NCI-H1930 (cell line): Measurements from ENCODE around the gene ICAM5.
"Not testable (repeated sequence)": the region's sequence is repeated elsewhere in the genome, so short reads cannot be mapped to it uniquely, and the experiment has no call there.

Source experiments
- DNase-seq, 2 experiments: peaks; one replicate each; lab custom pipeline; 2025; lab: John Stamatoyannopoulos, UW

Gene ICAM5, protein sequence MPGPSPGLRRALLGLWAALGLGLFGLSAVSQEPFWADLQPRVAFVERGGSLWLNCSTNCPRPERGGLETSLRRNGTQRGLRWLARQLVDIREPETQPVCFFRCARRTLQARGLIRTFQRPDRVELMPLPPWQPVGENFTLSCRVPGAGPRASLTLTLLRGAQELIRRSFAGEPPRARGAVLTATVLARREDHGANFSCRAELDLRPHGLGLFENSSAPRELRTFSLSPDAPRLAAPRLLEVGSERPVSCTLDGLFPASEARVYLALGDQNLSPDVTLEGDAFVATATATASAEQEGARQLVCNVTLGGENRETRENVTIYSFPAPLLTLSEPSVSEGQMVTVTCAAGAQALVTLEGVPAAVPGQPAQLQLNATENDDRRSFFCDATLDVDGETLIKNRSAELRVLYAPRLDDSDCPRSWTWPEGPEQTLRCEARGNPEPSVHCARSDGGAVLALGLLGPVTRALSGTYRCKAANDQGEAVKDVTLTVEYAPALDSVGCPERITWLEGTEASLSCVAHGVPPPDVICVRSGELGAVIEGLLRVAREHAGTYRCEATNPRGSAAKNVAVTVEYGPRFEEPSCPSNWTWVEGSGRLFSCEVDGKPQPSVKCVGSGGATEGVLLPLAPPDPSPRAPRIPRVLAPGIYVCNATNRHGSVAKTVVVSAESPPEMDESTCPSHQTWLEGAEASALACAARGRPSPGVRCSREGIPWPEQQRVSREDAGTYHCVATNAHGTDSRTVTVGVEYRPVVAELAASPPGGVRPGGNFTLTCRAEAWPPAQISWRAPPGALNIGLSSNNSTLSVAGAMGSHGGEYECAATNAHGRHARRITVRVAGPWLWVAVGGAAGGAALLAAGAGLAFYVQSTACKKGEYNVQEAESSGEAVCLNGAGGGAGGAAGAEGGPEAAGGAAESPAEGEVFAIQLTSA

DNA sequence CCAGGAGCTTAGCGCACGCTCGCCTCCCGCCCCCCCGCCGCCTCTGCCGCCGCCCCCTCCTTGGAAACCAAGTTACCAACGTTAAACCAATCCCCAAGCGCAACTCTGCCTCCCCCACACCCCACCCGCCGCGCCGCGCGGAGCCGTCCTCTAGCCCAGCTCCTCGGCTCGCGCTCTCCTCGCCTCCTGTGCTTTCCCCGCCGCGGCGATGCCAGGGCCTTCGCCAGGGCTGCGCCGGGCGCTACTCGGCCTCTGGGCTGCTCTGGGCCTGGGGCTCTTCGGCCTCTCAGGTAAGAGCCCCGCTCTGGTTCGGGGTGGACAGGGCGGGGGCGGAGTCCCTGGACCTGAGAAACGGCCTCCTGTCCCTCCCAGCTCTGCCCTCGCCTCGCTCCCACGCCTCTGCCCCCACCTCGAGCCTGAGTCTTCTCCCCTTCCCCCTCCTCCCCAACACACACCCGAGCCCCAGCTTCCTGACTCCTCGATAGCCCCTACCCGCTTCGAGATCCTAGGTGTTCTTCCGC, at the start of gene ICAM5:
Gene ICAM5 (plus strand): TSS at position 117 of the 521 bp plus-strand sequence. CDS start 92 bp downstream, at position 209.
- DNase-seq, result no peak

DNA sequence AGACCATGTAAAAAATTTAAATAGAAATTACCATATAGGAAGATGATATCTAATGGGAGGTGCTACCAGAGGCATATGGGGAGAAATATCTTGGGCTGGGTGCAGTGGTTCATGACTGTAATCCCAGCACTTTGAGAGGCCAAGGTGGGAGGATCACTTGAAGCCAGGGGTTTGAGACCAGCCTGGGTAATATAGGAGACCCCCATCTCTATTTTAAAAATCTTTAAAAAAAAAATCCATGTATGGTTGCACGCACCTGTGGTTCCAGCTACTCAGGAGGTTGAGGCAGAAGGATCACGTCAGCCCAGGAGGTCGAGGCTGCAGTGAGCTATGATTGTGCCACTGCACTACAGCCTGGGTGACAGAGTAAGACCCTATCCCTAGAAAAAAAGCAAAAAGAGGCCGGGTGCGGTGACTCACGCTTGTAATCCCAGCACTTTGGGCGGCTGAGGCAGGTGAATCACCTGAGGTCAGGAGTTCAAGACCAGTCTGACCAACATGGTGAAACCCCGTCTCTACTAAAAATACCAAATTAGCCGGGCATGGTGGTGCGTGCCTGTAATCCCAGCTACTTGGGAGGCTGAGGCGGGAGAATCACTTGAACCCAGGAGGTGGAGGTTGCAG, 47.8 kb upstream of the ICAM5 start:
- DNase-seq, result not testable (repeated sequence)

DNA sequence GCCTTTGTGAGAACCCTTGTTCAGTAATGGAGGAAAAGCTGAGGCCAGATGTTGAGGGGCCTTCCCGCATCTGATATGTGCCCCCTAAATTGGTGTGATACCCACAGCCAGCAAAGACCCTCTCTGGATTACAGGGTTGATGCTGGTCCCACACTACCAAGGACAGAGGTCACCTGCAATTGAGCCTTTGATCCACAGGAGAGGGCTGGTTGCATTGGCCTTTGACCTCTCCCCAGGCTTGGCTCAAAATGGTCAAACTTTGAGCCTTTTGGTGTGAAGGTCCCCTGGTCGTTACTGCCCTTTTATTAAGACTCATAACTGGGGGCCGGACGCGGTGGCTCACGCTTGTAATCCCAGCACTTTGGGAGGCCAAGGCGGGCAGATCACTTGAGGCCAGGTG, 46.1 kb upstream of the ICAM5 start:
- no peak for DNase-seq

DNA sequence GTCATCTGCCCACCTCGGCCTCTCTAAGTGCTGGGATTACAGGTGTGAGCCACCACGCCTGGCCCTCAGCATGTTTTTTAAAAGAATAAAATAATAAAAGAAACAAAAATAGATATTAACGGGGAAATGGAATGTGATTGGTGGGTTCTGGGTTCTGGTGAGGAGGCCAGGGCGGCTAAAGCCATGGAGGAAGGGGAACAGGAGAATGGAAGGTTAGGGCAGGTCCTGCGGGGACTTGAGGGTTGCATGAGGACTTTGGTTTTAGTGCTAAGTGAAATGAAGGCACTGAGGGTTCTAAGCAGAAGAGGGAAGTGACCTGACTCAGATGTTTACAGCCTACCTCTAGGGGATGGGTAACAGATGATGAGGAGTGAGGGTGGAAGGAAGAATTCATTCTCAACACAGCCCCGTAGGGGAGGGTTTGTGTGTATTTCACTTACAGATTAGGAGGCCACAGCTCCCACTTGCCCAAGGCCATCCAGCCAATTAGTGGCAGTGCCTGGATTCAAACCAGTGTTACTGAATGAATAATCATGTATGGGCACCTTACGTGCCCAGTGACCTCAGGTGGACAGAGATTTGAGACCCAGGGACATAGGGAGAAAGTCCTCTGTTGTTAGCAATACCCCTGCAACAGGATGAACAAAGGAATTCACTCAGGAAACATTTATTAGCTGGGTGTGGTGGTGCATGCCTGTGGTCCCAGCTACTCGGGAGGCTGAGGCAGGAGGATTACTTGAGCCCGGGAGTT, 44.4 kb upstream of the ICAM5 start:
- no peak for DNase-seq

DNA sequence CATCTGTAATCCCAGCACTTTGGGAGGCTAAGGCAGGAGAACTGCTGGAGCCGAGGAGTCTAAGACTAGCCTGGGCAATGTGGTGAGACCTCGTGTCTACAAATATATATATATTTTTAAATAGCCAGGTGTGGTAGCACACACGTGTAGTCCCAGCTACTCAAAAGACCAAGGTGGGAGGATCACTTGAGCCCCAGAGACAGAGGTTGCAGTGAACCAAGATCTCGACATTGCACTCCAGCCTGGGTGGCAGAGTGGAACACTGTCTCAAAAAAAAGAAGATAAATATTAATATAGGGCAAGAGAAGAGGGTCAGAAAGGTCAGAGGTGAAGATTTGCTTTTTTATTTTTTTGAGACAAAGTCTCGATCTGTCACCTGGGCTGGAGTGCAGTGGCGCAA, 43.2 kb upstream of the ICAM5 start:
- no peak for DNase-seq

DNA sequence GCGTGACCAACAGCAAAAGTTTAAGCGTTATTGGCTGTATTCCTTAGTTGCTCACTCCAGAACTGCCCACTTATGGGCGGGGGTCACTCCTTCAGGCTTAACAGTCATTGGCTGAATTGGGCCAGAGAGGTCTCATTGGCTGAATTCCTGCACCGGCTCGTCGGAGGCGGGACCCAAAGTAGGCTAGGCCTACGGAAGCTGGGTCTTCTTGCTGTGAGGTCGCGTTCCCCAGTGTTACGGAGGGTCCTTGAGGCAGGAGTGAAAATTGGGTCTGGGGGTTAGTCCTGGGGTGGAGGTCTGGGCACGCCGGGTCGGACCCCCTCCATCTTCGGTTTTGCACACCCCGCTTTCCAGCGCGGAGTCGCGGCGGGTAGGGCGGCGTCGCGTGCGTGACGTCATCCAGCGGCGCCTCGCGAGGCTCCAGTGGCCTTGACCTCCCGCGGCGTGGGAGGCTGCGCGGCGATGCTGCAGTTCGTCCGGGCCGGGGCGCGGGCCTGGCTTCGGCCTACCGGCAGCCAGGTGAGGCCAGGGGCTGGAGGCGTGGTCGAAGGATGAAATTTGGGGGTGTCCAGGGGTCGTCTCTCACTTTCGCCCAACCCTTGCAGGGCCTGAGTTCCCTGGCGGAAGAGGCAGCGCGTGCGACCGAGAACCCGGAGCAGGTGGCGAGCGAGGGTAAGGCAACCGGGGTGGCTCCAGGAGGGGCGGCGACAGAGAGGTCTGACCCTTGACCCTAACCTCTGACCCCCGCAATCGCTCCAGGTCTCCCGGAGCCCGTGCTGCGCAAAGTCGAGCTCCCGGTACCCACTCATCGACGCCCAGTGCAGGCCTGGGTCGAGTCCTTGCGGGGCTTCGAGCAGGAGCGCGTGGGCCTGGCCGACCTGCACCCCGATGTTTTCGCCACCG, 37.7 kb upstream of the ICAM5 start, which contains the start of gene MRPL4:
Gene MRPL4 (plus strand): TSS at position 423 of the 903 bp plus-strand sequence. CDS start 40 bp downstream, at position 463.
- peak; percentile 87 to 92 for DNase-seq

DNA sequence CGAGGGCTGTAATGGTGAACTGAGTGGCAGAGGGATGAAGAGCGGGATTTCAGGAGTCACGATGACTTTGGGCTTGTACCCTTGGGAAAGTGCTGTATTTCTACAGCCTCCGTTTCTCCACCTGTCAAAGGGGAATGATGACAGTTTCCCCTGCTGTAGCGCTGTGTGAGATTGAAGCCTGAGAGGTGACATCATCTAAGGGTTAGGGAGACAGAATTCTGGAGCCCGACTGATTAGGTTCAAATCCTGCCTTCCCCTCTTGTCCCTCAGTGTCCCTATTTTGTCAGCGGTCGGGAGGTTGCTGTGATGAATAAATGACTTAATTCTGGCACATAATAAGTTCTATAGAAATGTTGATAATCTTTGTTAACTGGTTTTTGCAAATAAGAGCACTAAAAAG, 37.0 kb upstream of the ICAM5 start:
- DNase-seq, result no peak

DNA sequence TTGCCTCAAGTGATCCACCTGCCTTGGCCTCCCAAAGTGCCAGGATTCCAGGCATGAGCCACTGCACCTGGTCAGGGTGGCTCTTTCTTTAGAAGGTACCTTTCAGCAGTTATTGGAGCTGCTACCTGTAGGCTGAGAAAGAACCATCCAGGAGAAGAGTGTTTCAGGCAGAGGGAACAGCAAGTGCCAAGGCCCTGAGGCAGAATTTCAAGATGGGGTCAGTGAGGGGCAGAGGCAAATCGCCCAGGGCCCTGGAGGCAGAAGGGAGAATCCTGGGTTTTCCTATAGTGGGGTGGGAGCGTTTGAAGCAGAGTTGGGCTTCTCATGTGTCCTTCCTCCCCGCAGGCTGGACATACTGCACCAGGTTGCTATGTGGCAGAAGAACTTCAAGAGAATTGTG, 35.5 kb upstream of the ICAM5 start:
- no peak for DNase-seq

DNA sequence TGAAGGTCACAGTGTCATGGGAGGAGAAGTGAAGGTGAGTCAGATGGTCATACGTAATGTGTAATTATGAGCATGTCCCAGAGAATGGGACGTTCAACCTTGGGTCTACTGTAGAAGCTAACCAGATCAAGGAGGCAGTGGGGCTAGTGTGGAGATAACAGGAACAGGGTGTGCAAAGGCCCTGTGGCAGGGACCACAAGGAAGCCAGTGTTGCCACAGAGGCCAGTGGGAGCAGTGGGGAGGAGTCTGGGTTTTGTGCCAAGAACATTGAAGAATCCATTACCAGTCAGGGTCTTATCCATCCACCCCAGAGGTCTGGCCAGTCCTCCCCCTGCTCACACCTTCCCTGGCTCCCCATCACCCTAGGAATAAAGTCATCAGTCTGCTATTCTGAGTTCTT, 34.4 kb upstream of the ICAM5 start:
- DNase-seq, result no peak

DNA sequence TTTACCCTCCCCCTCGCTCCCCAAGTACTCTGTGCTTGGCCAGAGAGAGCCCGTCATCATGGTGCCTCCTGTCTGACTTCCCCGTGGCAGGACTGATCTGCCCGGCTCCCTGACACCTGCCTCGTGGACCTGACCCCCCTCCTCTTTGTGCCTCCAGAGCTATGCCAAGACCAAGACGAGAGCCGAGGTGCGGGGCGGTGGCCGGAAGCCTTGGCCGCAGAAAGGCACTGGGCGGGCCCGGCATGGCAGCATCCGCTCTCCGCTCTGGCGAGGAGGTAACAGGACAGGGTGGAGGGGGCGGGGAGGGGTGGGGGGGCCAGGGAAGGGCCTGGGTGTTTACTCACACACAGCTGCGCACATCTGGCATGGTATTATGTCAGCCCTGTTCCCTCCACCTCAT, 33.2 kb upstream of the ICAM5 start:
- DNase-seq, result no peak

DNA sequence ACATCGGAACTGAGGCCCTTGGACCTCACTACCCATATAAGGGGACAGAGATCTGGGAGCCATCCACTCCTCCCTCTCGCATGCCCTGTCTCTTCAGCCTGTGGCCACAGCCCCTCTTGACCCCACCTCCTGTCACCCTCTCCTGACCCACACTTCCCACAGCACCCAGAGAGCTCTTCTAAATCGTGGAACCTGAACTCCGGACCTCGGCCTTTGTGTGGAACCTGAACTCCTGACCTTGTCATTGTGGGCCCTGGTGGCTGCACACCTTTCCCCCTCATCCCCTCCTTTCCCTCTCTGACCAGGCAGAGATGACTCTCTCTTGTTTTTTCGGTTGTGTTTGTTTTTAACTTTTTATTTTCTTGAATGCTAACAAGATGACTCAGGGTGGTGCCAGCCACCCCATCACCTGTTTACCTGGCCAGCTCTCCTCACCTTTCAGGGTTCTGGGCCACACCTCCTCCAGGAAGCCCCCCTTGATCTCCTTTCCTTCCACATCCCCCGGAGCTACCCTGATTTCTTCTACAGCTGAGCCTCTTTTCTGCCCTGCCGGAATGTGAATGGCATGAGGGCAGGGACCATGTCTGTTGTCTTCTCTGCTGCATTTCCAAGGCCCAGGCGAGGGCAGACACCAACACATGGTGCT, 32.7 kb upstream of the ICAM5 start:
- DNase-seq, result no peak

DNA sequence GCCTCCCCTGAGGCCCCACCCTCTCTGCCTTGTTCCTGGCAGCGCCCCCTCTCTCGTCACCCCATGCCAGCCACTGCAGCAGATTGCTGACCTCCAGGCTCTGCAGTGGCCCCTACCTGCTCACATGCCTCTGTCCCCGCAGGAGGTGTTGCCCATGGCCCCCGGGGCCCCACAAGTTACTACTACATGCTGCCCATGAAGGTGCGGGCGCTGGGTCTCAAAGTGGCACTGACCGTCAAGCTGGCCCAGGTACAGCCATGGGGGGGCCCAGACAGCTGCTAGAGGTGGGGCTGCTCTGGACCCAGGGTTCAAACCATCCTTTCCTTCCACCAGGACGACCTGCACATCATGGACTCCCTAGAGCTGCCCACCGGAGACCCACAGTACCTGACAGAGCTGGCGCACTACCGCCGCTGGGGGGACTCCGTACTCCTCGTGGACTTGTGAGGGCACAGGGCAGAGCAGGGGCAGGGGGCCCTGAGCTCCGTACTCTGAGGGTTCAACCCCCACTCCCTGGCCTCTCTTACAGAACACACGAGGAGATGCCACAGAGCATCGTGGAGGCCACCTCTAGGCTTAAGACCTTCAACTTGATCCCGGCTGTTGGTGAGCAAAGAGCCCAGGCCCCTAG, 31.6 kb upstream of the ICAM5 start:
- DNase-seq, result no peak

DNA sequence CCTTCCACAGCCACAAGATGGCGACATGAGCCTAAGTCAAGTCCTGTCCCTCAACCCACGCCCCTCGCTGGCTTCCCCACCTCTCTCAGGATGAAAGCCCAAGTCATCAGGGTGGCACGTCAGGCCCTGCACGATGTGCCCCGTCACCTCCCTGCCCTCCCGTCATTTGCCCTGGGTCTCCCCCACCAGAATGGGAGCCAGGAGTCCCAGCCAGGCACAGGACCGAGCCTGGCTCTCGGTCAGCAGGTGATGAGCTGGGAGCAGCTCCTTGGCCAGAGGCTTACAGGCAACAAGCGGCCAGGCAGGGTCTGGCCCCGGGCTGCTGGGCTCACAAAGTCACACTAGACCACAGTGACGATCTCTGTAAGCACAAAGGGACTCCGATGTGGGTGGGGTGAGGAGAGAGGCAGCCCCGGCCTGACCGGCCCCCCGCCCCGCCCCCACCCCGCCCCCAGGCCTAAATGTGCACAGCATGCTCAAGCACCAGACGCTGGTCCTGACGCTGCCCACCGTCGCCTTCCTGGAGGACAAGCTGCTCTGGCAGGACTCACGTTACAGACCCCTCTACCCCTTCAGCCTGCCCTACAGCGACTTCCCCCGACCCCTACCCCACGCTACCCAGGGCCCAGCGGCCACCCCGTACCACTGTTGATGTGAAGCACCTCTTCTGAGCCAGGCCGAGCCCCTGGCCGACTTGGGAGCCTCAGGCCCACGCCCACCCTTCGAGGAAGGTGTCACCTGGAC, 30.4 kb upstream of the ICAM5 start:
- peak; percentile 53 to 56 for DNase-seq

DNA sequence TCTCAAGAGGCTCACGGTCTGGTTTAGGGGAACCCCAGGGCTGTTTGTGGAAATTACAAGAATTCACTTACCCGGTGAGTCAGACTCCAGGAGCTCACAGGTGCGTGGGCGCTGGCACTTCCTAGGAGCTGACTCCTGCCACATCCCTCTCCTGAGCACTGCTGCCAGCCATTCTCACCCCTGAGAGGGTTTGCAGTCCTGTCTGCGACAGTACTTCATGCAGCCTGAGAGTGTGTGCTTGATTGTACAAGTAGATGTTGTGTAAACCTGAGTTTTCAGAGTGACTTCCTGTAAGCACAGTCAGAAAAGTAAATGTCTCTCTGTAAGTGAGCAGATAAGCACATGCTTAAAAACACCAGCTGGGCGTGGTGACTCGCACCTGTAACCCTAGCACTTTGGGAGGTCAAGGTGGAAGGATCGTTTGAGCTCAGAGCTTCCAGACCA, 29.6 kb upstream of the ICAM5 start:
- no peak for DNase-seq

DNA sequence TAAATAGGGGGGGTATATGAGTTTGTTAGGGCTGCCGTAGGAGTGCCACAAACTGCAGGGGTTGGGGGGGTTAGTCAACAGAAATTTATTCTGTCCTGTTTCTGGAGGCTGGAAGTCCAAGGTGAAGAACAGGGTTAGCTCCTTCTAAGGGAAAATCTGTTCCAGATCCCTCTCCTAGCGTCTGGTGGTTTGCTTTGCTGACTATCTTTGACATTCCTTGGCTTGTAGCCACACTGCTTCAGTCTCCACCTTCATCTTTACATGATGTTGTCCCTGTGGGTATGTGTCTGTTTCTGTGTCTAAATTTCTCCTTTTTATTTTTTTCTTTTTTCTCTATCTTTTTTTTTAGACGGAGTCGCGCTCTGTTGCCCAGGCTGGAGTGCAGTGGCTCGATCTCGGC, 27.0 kb upstream of the ICAM5 start:
- no peak for DNase-seq

DNA sequence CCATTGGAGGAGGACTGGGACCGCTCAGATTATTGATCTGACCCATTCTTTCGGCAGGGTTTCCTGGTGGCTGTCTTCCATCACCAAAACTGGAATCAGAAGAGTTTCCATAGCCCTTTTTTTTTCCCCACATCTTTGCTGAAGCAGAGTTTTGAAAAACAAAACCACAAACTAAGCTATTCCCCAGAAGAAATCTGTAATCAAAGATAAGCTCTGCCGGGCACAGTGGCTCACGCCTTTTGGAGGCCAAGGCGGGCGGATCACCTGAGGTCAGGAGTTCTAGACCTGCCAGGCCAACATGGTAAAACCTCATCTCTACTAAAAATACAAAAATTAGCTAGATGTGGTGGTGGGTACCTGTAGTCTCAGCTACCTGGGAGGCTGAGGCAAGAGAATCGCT, 23.0 kb upstream of the ICAM5 start:
- DNase-seq, result no peak

DNA sequence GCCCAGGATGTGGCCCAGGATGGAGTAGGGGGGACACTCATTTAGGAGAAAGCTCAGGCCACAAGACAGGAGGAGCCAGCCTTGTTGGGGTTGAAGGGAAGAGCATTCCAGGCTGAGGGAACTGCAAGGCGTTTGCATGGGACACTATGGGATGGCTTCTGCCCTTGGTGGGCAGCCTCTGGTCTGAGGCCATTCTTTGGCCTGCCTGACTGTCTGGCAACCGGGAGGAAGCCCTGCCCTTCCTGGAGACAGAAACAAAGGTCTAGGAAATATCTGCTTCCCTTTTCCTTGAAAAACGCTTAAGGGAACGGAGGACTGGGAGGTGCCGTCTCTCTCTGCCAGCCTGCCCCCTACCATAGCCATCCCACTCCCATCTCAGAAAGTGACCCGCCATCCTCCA, 21.7 kb upstream of the ICAM5 start:
- DNase-seq, result no peak

DNA sequence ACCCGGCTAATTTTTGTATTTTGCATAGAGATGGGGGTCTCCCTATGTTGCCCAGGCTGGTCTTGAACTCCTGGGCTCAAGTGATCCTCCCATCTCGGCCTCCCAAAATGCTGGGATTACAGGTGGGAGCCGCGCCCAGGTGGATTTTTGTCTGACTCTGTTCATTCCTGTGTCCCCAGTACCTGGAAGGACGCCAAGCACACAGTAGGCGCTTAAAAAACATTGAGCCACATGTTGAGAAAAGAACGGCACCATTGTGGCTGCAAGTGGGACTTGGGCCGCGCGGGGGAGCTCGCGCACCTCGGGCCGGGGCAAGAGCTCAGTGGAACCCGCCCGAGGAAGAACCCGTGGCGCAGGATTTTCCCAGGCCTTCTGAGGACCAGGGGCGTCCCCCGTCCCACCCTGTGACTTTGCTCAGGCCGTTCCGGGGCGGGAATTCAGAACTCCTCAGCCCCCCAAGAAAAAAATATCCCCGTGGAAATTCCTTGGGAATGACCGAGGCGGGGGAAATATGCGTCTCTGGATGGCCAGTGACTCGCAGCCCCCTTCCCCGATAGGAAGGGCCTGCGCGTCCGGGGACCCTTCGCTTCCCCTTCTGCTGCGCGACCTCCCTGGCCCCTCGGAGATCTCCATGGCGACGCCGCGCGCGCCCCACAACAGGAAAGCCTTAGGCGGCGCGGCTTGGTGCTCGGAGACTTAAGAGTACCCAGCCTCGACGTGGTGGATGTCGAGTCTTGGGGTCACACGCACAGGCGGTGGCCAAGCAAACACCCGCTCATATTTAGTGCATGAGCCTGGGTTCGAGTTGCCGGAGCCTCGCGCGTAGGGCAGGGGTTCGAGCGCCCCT, 20.2 kb upstream of the ICAM5 start:
- peak in 1 of 2 experiments; percentile 35 for DNase-seq
